Hematopoietic multipotent progenitor cell treated with erythropoietin and hydrocortisone succinate and interleukin-3 and kit ligand, for 4 days (in vitro differentiated cells): ENCODE data around the gene CACNA2D3.
"Not testable (repeated sequence)": the region's sequence is repeated elsewhere in the genome, so short reads cannot be mapped to it uniquely, and the experiment has no call there.

Experiments
- DNase-seq: peaks from one replicate; pipeline ENCODE4 v3.0.0-alpha.2; 2015

The CACNA2D3 gene

DNA sequence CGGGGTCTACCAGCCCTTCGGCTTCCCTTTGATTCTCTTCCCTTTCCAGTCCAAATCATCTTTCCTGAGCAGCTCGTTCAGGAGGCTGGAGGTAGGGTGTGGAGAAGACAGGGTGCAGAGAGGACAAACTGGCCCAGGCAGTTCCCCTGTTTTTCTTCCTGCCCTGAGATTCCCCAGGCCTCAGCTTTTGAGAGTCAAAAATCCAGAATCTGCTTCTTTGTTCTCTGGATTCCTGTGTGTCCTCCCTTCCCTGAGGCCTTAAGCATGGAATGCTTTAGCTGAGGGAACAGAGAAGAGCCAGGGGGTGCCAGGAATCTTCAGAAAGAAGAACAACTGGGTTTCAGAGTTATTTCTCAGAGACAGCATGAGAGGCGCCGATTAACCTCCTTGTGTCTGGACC is 832.2 kb downstream of the CACNA2D3 start:
- DNase-seq: no peak

DNA sequence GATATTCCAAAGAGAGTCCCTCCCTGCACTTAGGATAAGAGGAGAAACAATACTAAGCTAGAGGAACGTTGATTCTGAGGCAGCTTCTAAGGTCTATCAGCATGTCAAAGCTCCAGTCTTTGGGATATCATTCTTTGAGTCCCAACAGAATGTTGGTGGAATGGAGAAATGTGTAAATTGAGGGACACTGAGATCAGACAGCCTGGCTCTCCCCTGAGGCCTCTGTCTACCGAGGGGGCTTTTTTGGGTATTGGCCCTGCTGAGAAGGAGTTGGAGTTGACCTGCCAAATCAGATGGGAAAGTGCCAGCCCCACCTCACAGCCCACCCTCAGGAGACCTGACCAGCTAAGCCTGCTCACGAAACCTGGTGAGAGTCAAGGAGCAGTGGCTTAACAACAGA is 833.1 kb downstream of the CACNA2D3 start:
- no peak for DNase-seq

DNA sequence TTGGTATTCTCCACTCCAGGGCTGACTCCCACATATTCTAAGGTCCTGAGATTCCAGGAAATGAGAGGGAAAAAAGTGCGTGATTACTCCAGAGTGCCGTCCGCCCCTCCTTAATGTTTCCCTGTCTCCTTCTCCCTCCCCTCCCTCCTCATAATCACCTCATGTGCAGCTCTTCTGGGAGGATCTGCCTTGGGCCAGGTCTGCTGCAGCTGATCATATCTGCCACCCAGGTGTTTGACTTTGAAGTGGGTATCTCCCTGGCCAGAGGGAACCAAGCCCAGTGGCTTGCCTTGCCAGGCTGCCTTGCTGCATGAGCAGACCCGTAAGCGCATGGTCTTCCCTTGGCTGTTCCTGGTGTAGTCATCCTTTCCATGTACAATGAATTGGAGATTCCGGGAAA is 833.6 kb downstream of the CACNA2D3 start:
- no peak for DNase-seq

GRCh38 chr3:54957711-54958110 is 835.4 kb downstream of the CACNA2D3 start:
- DNase-seq: no peak

DNA sequence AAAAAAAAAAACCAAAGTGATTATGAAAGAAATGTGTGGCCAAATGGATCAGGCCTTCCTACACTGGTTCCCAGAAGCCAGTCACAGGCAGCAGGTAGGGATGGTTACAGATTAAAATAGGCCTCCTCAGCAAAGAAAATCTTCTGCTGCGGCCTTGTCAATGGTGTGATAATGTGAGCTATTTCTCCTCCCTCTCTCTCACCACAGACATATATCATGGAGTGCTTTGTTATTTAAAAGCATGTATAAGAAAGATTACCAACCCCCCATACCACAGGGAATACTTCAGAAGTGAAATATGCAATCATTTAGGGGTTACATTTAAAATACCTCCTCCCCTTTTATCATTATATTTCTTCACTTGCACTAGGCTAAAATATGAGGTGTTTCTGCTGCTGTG is 837.7 kb downstream of the CACNA2D3 start:
- peak; percentile 27 for DNase-seq

DNA sequence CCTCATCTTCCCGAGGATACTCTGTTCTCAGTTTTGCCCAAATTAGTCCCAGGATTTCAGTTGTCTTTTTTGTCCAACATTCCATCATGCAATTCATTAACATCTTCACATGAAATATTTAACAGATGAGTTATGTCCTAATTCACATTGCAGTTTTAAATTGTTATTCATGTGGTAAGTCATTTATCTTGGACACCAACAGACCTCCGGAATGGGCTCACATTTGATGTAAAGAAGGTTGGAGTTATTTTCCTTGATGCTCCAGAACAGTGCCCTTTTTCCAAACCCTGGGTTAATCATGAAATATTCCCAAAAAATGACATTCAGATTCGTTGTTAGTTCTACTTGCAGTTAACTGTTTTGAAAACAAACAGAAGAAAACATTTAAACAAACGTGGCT is 838.3 kb downstream of the CACNA2D3 start:
- no peak for DNase-seq

- DNase-seq: no peak
Measured at GRCh38 chr3:54962200-54962599, 839.8 kb downstream of the CACNA2D3 start.

GRCh38 chr3:54963641-54964040 is 841.3 kb downstream of the CACNA2D3 start:
- DNase-seq: peak; percentile 54

- no peak for DNase-seq
Measured at GRCh38 chr3:54964081-54964480, 841.7 kb downstream of the CACNA2D3 start.

GRCh38 chr3:54965746-54966145 is 843.4 kb downstream of the CACNA2D3 start:
- no peak for DNase-seq

DNA sequence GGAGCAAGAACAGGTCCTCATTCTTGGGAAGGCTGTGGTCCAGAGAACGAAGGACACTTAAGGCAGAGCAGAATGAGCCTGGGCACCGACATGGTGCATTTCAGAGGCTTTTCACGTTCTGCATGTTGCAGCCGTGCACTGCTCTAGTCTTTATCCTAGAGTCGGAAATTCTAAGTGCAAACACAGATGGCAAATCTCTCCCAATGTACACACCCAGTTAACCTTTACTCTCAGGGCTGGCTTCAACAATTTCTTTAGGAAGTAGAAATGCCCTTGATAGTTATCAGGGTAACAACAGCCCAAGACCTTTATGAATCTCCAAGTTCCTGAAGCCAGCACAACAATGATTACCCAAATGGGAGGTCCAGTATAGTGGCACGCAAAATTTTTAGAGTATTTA is 844.6 kb downstream of the CACNA2D3 start:
- no peak for DNase-seq

DNA sequence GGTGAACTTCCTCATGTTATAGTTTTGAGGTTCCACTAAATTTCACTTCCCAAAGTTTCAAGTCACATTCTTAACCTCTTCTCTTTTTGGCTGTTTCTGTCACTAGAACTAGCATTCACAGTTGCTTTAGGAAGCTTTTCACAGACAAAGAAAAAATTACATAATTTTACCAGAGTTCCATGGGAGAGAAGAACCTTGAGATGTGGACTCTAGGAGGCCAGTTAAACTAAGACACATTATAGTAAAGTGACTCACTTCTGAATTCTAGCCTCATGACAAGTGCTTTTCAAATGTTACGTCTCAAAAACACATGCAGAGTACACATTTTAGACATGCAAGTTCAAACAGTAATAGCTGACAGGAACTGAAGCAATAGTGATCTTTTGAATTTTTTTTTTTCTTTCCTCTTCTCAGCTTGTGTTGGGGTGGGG is 845.4 kb downstream of the CACNA2D3 start:
- DNase-seq: no peak

GRCh38 chr3:54968546-54969172 is 846.3 kb downstream of the CACNA2D3 start:
- DNase-seq: no peak

DNA sequence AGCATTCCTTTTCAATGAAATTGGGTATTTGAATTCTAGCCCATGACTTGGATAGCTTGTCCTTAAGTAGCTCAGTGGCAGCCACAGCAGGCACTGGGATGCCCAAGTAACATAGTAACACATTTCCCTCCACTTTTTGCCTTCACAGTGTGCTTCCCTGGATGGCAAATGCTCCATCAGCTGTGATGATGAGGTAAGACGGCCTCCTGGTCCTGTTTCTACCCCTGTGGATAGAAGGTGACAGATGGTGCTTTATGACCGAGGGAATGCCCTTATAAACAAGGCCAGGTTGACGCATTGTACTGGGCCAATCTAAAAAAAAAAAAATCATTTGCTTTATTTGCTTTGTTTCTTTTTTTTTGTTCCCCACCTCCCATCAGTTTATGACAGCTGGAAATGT is 847.3 kb downstream of the CACNA2D3 start:
- DNase-seq: no peak

- DNase-seq: no peak
Measured at GRCh38 chr3:54970895-54971294, 848.5 kb downstream of the CACNA2D3 start.

GRCh38 chr3:54977439-54977838 is 855.1 kb downstream of the CACNA2D3 start:
- DNase-seq: no peak

- DNase-seq: not testable (repeated sequence)
Measured at GRCh38 chr3:54977946-54978345, 855.6 kb downstream of the CACNA2D3 start.

- no peak for DNase-seq
Measured at GRCh38 chr3:54982807-54983206, 860.5 kb downstream of the CACNA2D3 start.

GRCh38 chr3:54983266-54984099 is 861.1 kb downstream of the CACNA2D3 start:
- no peak for DNase-seq

DNA sequence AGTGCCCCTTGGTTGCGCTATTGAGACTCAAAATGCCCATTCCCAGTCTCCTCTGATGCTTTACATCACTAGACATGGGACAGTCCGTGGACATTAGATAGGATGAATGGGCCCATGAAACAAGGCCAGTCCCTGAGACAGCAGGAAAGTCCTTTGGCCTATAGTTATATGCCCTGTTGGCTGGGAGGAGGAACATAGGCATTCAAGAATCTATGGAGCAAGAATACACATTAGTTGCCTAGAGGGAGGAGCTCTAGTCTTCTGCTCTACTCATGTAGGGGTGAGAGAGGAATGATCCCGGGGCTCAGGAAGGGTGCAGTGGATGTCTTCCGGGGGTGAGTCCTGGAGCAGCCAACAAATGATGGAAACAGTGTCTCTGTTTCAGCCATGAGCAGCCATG is 863.5 kb downstream of the CACNA2D3 start:
- DNase-seq: no peak

- DNase-seq: no peak
Measured at GRCh38 chr3:54986294-54986693, 863.9 kb downstream of the CACNA2D3 start.

GRCh38 chr3:54987719-54988118 is 865.4 kb downstream of the CACNA2D3 start:
- DNase-seq: no peak

- no peak for DNase-seq
Measured at GRCh38 chr3:54988302-54988837, 866.0 kb downstream of the CACNA2D3 start.
